Posterior cingulate gyrus (tissue), 11 donors: Measurements from ENCODE around the gene SDF2.

Experiments used
- DNase-seq, 10 donors: peaks; one replicate each; pipeline versions ENCODE4 v3.0.0 to v3.0.0-alpha.2; 2020 to 2021; ENCODE audit warnings: mixed read lengths in 3 of 10
- intact Hi-C: fragments of 100-400 bp; cut with DNase I; formaldehyde crosslinking; loops from one replicate; pipeline ENCODE4 v1.15.1; 2023

The SDF2 gene

GRCh38 chr17:28661635-28662526 is at the start of gene SDF2, which contains the start of gene SUPT6H:
Gene SDF2, minus strand, starts transcription at chr17:28661906. Its CDS starts 30 bp downstream, at chr17:28661876.
Gene SUPT6H, plus strand, starts transcription at chr17:28662205. Its CDS starts 11,197 bp downstream, at chr17:28673402.
- intact Hi-C loops: loop anchor here (1.0 kb wide), 1 partner anchor 17 kb away; the partner anchor contains the start of gene BLTP2
- DNase-seq: peak; percentile 88 to 99 (median 95)

- intact Hi-C loops: loop anchor here (10.0 kb wide), 1 partner anchor 66 kb away; the partner anchor contains the start of gene BLTP2
These were observed 49.4 kb upstream of the SDF2 start for GRCh38 chr17:28710861-28711722.

GRCh38 chr17:28707339-28707720 is 45.6 kb upstream of the SDF2 start:
- DNase-seq: no peak
- intact Hi-C loops: no loop called here

More at GRCh38 chr17:28710861-28711722, 49.4 kb upstream of the SDF2 start:
- peak; percentile 75 to 98 (median 85) for DNase-seq

- peak in 2 of 10 donors; percentile 13 to 42 for DNase-seq
- intact Hi-C loops: no loop called here
These were observed 45.0 kb upstream of the SDF2 start for GRCh38 chr17:28706471-28707338.

GRCh38 chr17:28705728-28706334 is 44.1 kb upstream of the SDF2 start:
- DNase-seq: peak in 1 of 10 donors; percentile 62
- intact Hi-C loops: no loop called here

GRCh38 chr17:28705074-28705659 is 43.5 kb upstream of the SDF2 start:
- peak in 1 of 10 donors; percentile 40 for DNase-seq
- intact Hi-C loops: no loop called here

GRCh38 chr17:28704219-28704858 is 42.6 kb upstream of the SDF2 start:
- intact Hi-C loops: no loop called here

GRCh38 chr17:28703552-28704218 is 42.0 kb upstream of the SDF2 start:
- intact Hi-C loops: no loop called here
- peak in 1 of 10 donors; percentile 78 for DNase-seq

More at GRCh38 chr17:28704219-28704858, 42.6 kb upstream of the SDF2 start:
- DNase-seq: peak in 1 of 10 donors; percentile 81

- intact Hi-C loops: no loop called here
These were observed 41.0 kb upstream of the SDF2 start for GRCh38 chr17:28702752-28703150.

GRCh38 chr17:28702026-28702751 is 40.5 kb upstream of the SDF2 start:
- DNase-seq: peak; percentile 43 to 94 (median 62)
- intact Hi-C loops: no loop called here

More at GRCh38 chr17:28702752-28703150, 41.0 kb upstream of the SDF2 start:
- peak in 2 of 10 donors; percentile 39 to 89 for DNase-seq

- intact Hi-C loops: no loop called here
- peak in 1 of 10 donors; percentile 74 for DNase-seq
These were observed 39.3 kb upstream of the SDF2 start for GRCh38 chr17:28700830-28701492.

GRCh38 chr17:28700278-28700677 is 38.6 kb upstream of the SDF2 start:
- intact Hi-C loops: no loop called here
- peak in 1 of 10 donors; percentile 55 for DNase-seq

GRCh38 chr17:28698253-28698941 is 36.7 kb upstream of the SDF2 start:
- DNase-seq: peak in 1 of 10 donors; percentile 52
- intact Hi-C loops: no loop called here

GRCh38 chr17:28693869-28694268 is 32.2 kb upstream of the SDF2 start:
- intact Hi-C loops: no loop called here
- peak in 2 of 10 donors; percentile 6 to 71 for DNase-seq

- DNase-seq: no peak
- intact Hi-C loops: no loop called here
These were observed 27.3 kb upstream of the SDF2 start for GRCh38 chr17:28689011-28689410.

- DNase-seq: no peak
- intact Hi-C loops: no loop called here
These were observed 26.8 kb upstream of the SDF2 start for GRCh38 chr17:28688481-28688880.
